Measurements from ENCODE around the gene KRT33B.

Gene KRT33B

GRCh38 chr17:41328207-41328606 lies 41.4 kb downstream of the KRT33B start:
- H3K4me3 ChIP-seq (ENCODE audit: low read depth, low read length) = no peak overlapping the region
- H3K4me1 ChIP-seq (ENCODE audit: control insufficient read depth, insufficient read depth, low read length) = no peaks in the 10 kb centered on the region
- no peaks in the 10 kb centered on the region for H3K9me3 ChIP-seq (ENCODE audit: control insufficient read depth, insufficient read depth, low read length)
- no peak overlapping the region for H3K9ac ChIP-seq (ENCODE audit: low read depth, low read length)
- H3K36me3 ChIP-seq (ENCODE audit: control insufficient read depth, insufficient read depth, low read length) = no peaks in the 10 kb centered on the region
- no peaks in the 10 kb centered on the region for H3K27me3 ChIP-seq (ENCODE audit: control insufficient read depth, insufficient read depth, low read length)

GRCh38 chr17:41327411-41328120 lies 42.0 kb downstream of the KRT33B start:
- Histone ChIP-seq H3K9me3 (ENCODE audit: control insufficient read depth, insufficient read depth, low read length) (no peaks in the 10 kb centered on the region), H3K9ac (ENCODE audit: low read depth, low read length) (no peak overlapping the region), H3K36me3 (ENCODE audit: control insufficient read depth, insufficient read depth, low read length) (no peaks in the 10 kb centered on the region), H3K27me3 (ENCODE audit: control insufficient read depth, insufficient read depth, low read length) (no peaks in the 10 kb centered on the region), H3K4me1 (ENCODE audit: control insufficient read depth, insufficient read depth, low read length) (no peaks in the 10 kb centered on the region), H3K4me3 (ENCODE audit: low read depth, low read length) (no peak overlapping the region)

GRCh38 chr17:41326173-41327145 lies 43.2 kb downstream of the KRT33B start:
- Histone ChIP-seq H3K9me3 (ENCODE audit: control insufficient read depth, insufficient read depth, low read length) (no peaks in the 10 kb centered on the region), H3K4me3 (ENCODE audit: low read depth, low read length) (no peak overlapping the region), H3K4me1 (ENCODE audit: control insufficient read depth, insufficient read depth, low read length) (no peaks in the 10 kb centered on the region), H3K27me3 (ENCODE audit: control insufficient read depth, insufficient read depth, low read length) (no peaks in the 10 kb centered on the region), H3K36me3 (ENCODE audit: control insufficient read depth, insufficient read depth, low read length) (no peaks in the 10 kb centered on the region), H3K9ac (ENCODE audit: low read depth, low read length) (no peak overlapping the region)

GRCh38 chr17:41325611-41326010 lies 44.0 kb downstream of the KRT33B start:
- Histone ChIP-seq H3K9ac (ENCODE audit: low read depth, low read length) (no peak overlapping the region), H3K36me3 (ENCODE audit: control insufficient read depth, insufficient read depth, low read length) (no peaks in the 10 kb centered on the region), H3K4me3 (ENCODE audit: low read depth, low read length) (no peak overlapping the region), H3K9me3 (ENCODE audit: control insufficient read depth, insufficient read depth, low read length) (no peaks in the 10 kb centered on the region), H3K27me3 (ENCODE audit: control insufficient read depth, insufficient read depth, low read length) (no peaks in the 10 kb centered on the region), H3K4me1 (ENCODE audit: control insufficient read depth, insufficient read depth, low read length) (no peaks in the 10 kb centered on the region)

DNA sequence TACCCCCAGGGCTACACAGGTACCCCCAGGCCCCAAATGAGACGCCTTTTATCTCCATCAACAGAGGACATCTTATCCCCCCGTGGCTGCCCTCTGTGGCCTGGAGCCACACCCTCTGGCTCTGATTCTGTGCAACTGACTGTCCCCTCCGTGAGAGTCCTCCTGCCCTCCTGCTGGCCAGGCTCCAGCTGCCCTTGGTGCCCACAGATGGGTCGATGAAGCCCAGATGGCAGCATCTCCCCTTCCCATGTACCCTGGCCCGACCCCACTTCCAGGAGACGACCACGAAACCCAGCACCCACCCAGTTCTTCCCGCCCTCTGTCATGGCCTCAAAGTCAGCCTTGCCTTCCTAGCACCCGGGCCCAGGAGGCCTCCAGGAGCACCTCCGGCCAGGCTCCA lies 44.5 kb downstream of the KRT33B start:
- Histone ChIP-seq H3K27me3 (ENCODE audit: control insufficient read depth, insufficient read depth, low read length) (no peaks in the 10 kb centered on the region), H3K36me3 (ENCODE audit: control insufficient read depth, insufficient read depth, low read length) (no peaks in the 10 kb centered on the region), H3K9ac (ENCODE audit: low read depth, low read length) (no peak overlapping the region), H3K9me3 (ENCODE audit: control insufficient read depth, insufficient read depth, low read length) (no peaks in the 10 kb centered on the region), H3K4me1 (ENCODE audit: control insufficient read depth, insufficient read depth, low read length) (no peaks in the 10 kb centered on the region), H3K4me3 (ENCODE audit: low read depth, low read length) (no peak overlapping the region)

- Histone ChIP-seq H3K36me3 (ENCODE audit: control insufficient read depth, insufficient read depth, low read length) (no peaks in the 10 kb centered on the region), H3K27me3 (ENCODE audit: control insufficient read depth, insufficient read depth, low read length) (no peaks in the 10 kb centered on the region), H3K4me3 (ENCODE audit: low read depth, low read length) (no peak overlapping the region), H3K9me3 (ENCODE audit: control insufficient read depth, insufficient read depth, low read length) (no peaks in the 10 kb centered on the region), H3K4me1 (ENCODE audit: control insufficient read depth, insufficient read depth, low read length) (no peaks in the 10 kb centered on the region), H3K9ac (ENCODE audit: low read depth, low read length) (no peak overlapping the region)
Measured at GRCh38 chr17:41324180-41325075, 45.2 kb downstream of the KRT33B start.

GRCh38 chr17:41322903-41323895 lies 46.4 kb downstream of the KRT33B start:
- Histone ChIP-seq H3K4me3 (ENCODE audit: low read depth, low read length) (no peak overlapping the region), H3K9me3 (ENCODE audit: control insufficient read depth, insufficient read depth, low read length) (no peaks in the 10 kb centered on the region), H3K27me3 (ENCODE audit: control insufficient read depth, insufficient read depth, low read length) (no peaks in the 10 kb centered on the region), H3K36me3 (ENCODE audit: control insufficient read depth, insufficient read depth, low read length) (no peaks in the 10 kb centered on the region), H3K4me1 (ENCODE audit: control insufficient read depth, insufficient read depth, low read length) (no peaks in the 10 kb centered on the region), H3K9ac (ENCODE audit: low read depth, low read length) (no peak overlapping the region)

GRCh38 chr17:41322094-41322902 lies 47.3 kb downstream of the KRT33B start:
- no peaks in the 10 kb centered on the region for H3K27me3 ChIP-seq (ENCODE audit: control insufficient read depth, insufficient read depth, low read length)

DNA sequence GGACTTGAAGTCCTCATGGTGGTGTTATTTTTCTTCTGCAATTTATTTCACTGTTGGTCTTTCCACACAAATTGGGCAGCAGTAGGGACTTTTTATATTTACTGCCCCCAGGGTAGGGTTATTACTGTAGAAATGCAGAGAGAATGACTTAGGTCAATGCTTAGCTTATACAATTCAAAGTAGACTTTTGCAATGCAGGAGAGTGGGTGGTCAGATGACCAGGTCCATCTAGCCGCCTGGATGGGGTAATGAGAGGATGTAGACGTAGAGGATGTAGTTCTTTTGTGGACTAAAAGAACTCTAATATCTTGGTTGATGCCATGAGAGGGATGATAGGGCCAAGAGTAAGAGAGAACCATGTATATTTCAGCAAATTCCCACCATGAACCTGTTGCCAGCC lies 51.4 kb downstream of the KRT33B start:
- no peaks in the 10 kb centered on the region for H3K27me3 ChIP-seq (ENCODE audit: control insufficient read depth, insufficient read depth, low read length)
- H3K4me1 ChIP-seq (ENCODE audit: control insufficient read depth, insufficient read depth, low read length) = no peaks in the 10 kb centered on the region
- H3K9ac ChIP-seq (ENCODE audit: low read depth, low read length) = no peak overlapping the region
- H3K9me3 ChIP-seq (ENCODE audit: control insufficient read depth, insufficient read depth, low read length) = no peaks in the 10 kb centered on the region
- no peak overlapping the region for H3K4me3 ChIP-seq (ENCODE audit: low read depth, low read length)
- no peaks in the 10 kb centered on the region for H3K36me3 ChIP-seq (ENCODE audit: control insufficient read depth, insufficient read depth, low read length)

More at GRCh38 chr17:41322094-41322902, 47.3 kb downstream of the KRT33B start:
- Histone ChIP-seq H3K36me3 (ENCODE audit: control insufficient read depth, insufficient read depth, low read length) (no peaks in the 10 kb centered on the region), H3K4me3 (ENCODE audit: low read depth, low read length) (no peak overlapping the region), H3K4me1 (ENCODE audit: control insufficient read depth, insufficient read depth, low read length) (no peaks in the 10 kb centered on the region), H3K9me3 (ENCODE audit: control insufficient read depth, insufficient read depth, low read length) (no peaks in the 10 kb centered on the region), H3K9ac (ENCODE audit: low read depth, low read length) (no peak overlapping the region)

GRCh38 chr17:41315814-41316445 lies 53.7 kb downstream of the KRT33B start:
- Histone ChIP-seq H3K9ac (ENCODE audit: low read depth, low read length) (no peak overlapping the region), H3K4me3 (ENCODE audit: low read depth, low read length) (no peak overlapping the region), H3K27me3 (ENCODE audit: control insufficient read depth, insufficient read depth, low read length) (no peaks in the 10 kb centered on the region), H3K36me3 (ENCODE audit: control insufficient read depth, insufficient read depth, low read length) (no peaks in the 10 kb centered on the region), H3K9me3 (ENCODE audit: control insufficient read depth, insufficient read depth, low read length) (no peaks in the 10 kb centered on the region), H3K4me1 (ENCODE audit: control insufficient read depth, insufficient read depth, low read length) (no peaks in the 10 kb centered on the region)

Measured in iPS-15b (cell line).